IMR-90 (cell line): ENCODE measurements around the gene ACKR4.
"Not testable (repeated sequence)": the region's sequence is repeated elsewhere in the genome, so short reads cannot be mapped to it uniquely, and the experiment has no call there.

ENCODE experiments used
- BHLHE40 ChIP-seq: fragments of 150-350 bp; IDR thresholded peaks from 2 replicates; pipeline ENCODE4 v1.6.1; 2016; ENCODE audit warnings: mild to moderate bottlenecking, low read depth, low read length
- CEBPB ChIP-seq: IDR thresholded peaks from 2 replicates; pipeline ENCODE4 v1.6.1; 2012; ENCODE audit warnings: low read depth, low read length, improper control_type of control experiment
- FOS ChIP-seq: fragments of 150-350 bp; IDR thresholded peaks from 2 replicates; pipeline ENCODE4 v1.6.1; 2016; ENCODE audit warnings: low read depth, low read length
- MAFK ChIP-seq: IDR thresholded peaks from 2 replicates; pipeline ENCODE4 v1.6.1; 2012; ENCODE audit warnings: low read depth, low read length, improper control_type of control experiment
- POLR2A ChIP-seq: IDR thresholded peaks from 2 replicates; pipeline ENCODE4 v1.6.1; 2012; ENCODE audit warnings: mild to moderate bottlenecking, low read depth, low read length
- RAD21 ChIP-seq: IDR thresholded peaks from 2 replicates; pipeline ENCODE4 v1.6.1; 2012; ENCODE audit warnings: low read length, improper control_type of control experiment
- RCOR1 ChIP-seq: IDR thresholded peaks from 2 replicates; pipeline ENCODE4 v1.6.1; 2012; ENCODE audit warnings: mild to moderate bottlenecking, low read length, improper control_type of control experiment; ENCODE audit not compliant: insufficient replicate concordance
- RFX5 ChIP-seq: IDR thresholded peaks from 2 replicates; pipeline ENCODE4 v1.8.0; 2012; ENCODE audit warnings: low read depth, mild to moderate bottlenecking, low read length, moderate library complexity
- SMC3 ChIP-seq: fragments of 150-350 bp; IDR thresholded peaks from 2 replicates; pipeline ENCODE4 v1.6.1; 2016; ENCODE audit warnings: low read depth, mild to moderate bottlenecking, antibody characterized with exemption, low read length, moderate library complexity
- USF2 ChIP-seq: fragments of 150-350 bp; IDR thresholded peaks from 2 replicates; pipeline ENCODE4 v1.6.1; 2017; ENCODE audit warnings: mild to moderate bottlenecking, antibody characterized with exemption, low read length, low read depth
- TF ChIP-seq, protein P1 (sequence below): conservative IDR thresholded peaks from 2 replicates; pipeline ENCODE4 v1.5.1; 2012; ENCODE audit warnings: mild to moderate bottlenecking, low read depth, low read length, improper control_type of control experiment
- TF ChIP-seq, protein P2 (sequence below): fragments of 150-350 bp; IDR thresholded peaks from 2 replicates; pipeline ENCODE4 v1.6.1; 2016; ENCODE audit warnings: low read depth, mild to moderate bottlenecking, low read length, moderate library complexity, borderline replicate concordance

GRCh38 chr3:132556036-132556386 lies 41.1 kb upstream of the ACKR4 start:
- TF ChIP-seq, protein P1, sequence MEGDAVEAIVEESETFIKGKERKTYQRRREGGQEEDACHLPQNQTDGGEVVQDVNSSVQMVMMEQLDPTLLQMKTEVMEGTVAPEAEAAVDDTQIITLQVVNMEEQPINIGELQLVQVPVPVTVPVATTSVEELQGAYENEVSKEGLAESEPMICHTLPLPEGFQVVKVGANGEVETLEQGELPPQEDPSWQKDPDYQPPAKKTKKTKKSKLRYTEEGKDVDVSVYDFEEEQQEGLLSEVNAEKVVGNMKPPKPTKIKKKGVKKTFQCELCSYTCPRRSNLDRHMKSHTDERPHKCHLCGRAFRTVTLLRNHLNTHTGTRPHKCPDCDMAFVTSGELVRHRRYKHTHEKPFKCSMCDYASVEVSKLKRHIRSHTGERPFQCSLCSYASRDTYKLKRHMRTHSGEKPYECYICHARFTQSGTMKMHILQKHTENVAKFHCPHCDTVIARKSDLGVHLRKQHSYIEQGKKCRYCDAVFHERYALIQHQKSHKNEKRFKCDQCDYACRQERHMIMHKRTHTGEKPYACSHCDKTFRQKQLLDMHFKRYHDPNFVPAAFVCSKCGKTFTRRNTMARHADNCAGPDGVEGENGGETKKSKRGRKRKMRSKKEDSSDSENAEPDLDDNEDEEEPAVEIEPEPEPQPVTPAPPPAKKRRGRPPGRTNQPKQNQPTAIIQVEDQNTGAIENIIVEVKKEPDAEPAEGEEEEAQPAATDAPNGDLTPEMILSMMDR: not testable (repeated sequence)
- TF ChIP-seq, protein P2, sequence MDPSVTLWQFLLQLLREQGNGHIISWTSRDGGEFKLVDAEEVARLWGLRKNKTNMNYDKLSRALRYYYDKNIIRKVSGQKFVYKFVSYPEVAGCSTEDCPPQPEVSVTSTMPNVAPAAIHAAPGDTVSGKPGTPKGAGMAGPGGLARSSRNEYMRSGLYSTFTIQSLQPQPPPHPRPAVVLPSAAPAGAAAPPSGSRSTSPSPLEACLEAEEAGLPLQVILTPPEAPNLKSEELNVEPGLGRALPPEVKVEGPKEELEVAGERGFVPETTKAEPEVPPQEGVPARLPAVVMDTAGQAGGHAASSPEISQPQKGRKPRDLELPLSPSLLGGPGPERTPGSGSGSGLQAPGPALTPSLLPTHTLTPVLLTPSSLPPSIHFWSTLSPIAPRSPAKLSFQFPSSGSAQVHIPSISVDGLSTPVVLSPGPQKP: not testable (repeated sequence)
- TF ChIP-seq CEBPB, POLR2A, SMC3, BHLHE40, FOS, USF2, MAFK, RAD21, RFX5, RCOR1: not testable (repeated sequence)
